ENCODE data around the gene SDK1.

- no peak for TF ChIP-seq HDGF (IDR thresholded peaks at IDR 0.05; ENCODE audit: borderline replicate concordance)
- no peak for TF ChIP-seq FOXA1 (IDR thresholded peaks at IDR 0.05)
- TF ChIP-seq ELF4 (IDR thresholded peaks at IDR 0.05), result no peak
- TF ChIP-seq SP1 (IDR thresholded peaks at IDR 0.05), result no peak
- no peak for TF ChIP-seq FOXM1 (IDR thresholded peaks at IDR 0.05; ENCODE audit: borderline replicate concordance)
- no peak for TF ChIP-seq BHLHE40 (IDR thresholded peaks at IDR 0.05; ENCODE audit: borderline replicate concordance)
- TF ChIP-seq NFRKB (IDR thresholded peaks at IDR 0.05), result no peak
These were observed 688.7 kb downstream of the SDK1 start for GRCh38 chr7:3989723-3990122.
